ENCODE data around the gene SPATA20.

DNA sequence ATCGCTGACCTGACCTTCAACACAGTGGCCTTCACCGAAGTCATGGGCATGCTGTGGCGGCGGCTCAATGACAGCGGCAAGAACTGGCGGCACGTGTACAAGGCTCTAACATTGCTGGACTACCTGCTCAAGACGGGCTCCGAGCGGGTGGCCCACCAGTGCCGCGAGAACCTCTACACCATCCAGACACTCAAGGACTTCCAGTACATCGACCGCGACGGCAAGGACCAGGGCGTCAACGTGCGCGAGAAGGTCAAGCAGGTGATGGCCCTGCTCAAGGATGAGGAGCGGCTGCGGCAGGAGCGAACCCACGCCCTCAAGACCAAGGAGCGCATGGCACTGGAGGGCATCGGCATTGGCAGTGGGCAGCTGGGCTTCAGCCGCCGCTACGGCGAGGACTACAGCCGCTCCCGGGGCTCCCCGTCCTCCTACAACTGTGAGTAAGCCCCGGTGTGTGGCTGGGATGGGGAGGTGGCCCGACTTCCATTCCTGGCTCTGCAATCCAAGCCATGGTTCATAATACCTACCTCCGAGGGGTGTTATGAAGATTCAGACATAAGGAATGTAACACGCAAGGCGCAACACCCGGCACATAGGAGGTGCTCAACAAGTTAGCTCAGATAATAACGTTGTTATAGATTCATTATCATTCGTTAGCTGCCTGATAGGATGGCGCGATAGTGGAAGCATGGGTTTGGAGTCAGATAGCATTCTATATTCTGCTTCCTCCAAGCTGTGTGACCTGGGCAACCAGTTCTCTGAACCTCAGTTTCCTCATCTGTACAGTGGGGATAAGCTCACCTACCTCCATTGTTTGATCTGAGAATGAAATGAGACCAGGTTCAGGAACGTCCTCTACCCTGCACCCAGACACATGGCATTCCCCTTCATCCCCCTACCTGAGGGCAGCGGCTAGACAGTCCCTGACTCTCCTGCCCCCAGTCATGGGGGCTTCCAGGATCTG is 10.0 kb upstream of the SPATA20 start:
- TF ChIP-seq, protein P1, sequence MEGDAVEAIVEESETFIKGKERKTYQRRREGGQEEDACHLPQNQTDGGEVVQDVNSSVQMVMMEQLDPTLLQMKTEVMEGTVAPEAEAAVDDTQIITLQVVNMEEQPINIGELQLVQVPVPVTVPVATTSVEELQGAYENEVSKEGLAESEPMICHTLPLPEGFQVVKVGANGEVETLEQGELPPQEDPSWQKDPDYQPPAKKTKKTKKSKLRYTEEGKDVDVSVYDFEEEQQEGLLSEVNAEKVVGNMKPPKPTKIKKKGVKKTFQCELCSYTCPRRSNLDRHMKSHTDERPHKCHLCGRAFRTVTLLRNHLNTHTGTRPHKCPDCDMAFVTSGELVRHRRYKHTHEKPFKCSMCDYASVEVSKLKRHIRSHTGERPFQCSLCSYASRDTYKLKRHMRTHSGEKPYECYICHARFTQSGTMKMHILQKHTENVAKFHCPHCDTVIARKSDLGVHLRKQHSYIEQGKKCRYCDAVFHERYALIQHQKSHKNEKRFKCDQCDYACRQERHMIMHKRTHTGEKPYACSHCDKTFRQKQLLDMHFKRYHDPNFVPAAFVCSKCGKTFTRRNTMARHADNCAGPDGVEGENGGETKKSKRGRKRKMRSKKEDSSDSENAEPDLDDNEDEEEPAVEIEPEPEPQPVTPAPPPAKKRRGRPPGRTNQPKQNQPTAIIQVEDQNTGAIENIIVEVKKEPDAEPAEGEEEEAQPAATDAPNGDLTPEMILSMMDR (conservative IDR thresholded peaks at IDR 0.05; ENCODE audit: low read length) = no peak
- no peak for TF ChIP-seq EZH2phosphoT487 (IDR thresholded peaks at IDR 0.05; ENCODE audit: borderline replicate concordance, low read depth, low read length)

Measured in OCI-LY7 (cell line).